ENCODE results near the gene MNX1.

The MNX1 gene

GRCh38 chr7:156988343-156989185, 21.9 kb downstream of the MNX1 start:
- peaks cover 29% of the 10 kb centered on the region for H3K27me3 ChIP-seq (ENCODE audit: control insufficient read depth, insufficient read depth, low read length)
- no peaks in the 10 kb centered on the region for H3K36me3 ChIP-seq (ENCODE audit: control insufficient read depth, insufficient read depth, low read length)
- no peaks in the 10 kb centered on the region for H3K9me3 ChIP-seq (ENCODE audit: control insufficient read depth, low read length)
- H3K9ac ChIP-seq (ENCODE audit: low read length), result no peak overlapping the region
- H3K4me3 ChIP-seq (ENCODE audit: low read length), result no peak overlapping the region
- H3K4me1 ChIP-seq (ENCODE audit: control insufficient read depth, insufficient read depth, low read length), result peaks cover 3% of the 10 kb centered on the region

GRCh38 chr7:156986378-156986777, 24.1 kb downstream of the MNX1 start:
- H3K27me3 ChIP-seq (ENCODE audit: control insufficient read depth, insufficient read depth, low read length), result peaks cover 13% of the 10 kb centered on the region
- H3K9ac ChIP-seq (ENCODE audit: low read length), result no peak overlapping the region
- no peaks in the 10 kb centered on the region for H3K36me3 ChIP-seq (ENCODE audit: control insufficient read depth, insufficient read depth, low read length)
- no peaks in the 10 kb centered on the region for H3K9me3 ChIP-seq (ENCODE audit: control insufficient read depth, low read length)
- H3K4me3 ChIP-seq (ENCODE audit: low read length), result no peak overlapping the region
- no peaks in the 10 kb centered on the region for H3K4me1 ChIP-seq (ENCODE audit: control insufficient read depth, insufficient read depth, low read length)

- Histone ChIP-seq H3K4me3 (ENCODE audit: low read length) (no peak overlapping the region), H3K4me1 (ENCODE audit: control insufficient read depth, insufficient read depth, low read length) (no peaks in the 10 kb centered on the region), H3K9ac (ENCODE audit: low read length) (no peak overlapping the region), H3K9me3 (ENCODE audit: control insufficient read depth, low read length) (no peaks in the 10 kb centered on the region), H3K36me3 (ENCODE audit: control insufficient read depth, insufficient read depth, low read length) (no peaks in the 10 kb centered on the region), H3K27me3 (ENCODE audit: control insufficient read depth, insufficient read depth, low read length) (peaks cover 10% of the 10 kb centered on the region)
These were observed 25.1 kb downstream of the MNX1 start for GRCh38 chr7:156985101-156985992.

GRCh38 chr7:156984174-156984891, 26.1 kb downstream of the MNX1 start:
- Histone ChIP-seq H3K36me3 (ENCODE audit: control insufficient read depth, insufficient read depth, low read length) (no peaks in the 10 kb centered on the region), H3K9me3 (ENCODE audit: control insufficient read depth, low read length) (no peaks in the 10 kb centered on the region), H3K27me3 (ENCODE audit: control insufficient read depth, insufficient read depth, low read length) (peaks cover 7% of the 10 kb centered on the region), H3K4me1 (ENCODE audit: control insufficient read depth, insufficient read depth, low read length) (no peaks in the 10 kb centered on the region), H3K4me3 (ENCODE audit: low read length) (no peak overlapping the region), H3K9ac (ENCODE audit: low read length) (no peak overlapping the region)

GRCh38 chr7:156979711-156980110, 30.8 kb downstream of the MNX1 start:
- H3K9me3 ChIP-seq (ENCODE audit: control insufficient read depth, low read length), result no peaks in the 10 kb centered on the region
- H3K9ac ChIP-seq (ENCODE audit: low read length), result no peak overlapping the region
- no peaks in the 10 kb centered on the region for H3K27me3 ChIP-seq (ENCODE audit: control insufficient read depth, insufficient read depth, low read length)
- H3K36me3 ChIP-seq (ENCODE audit: control insufficient read depth, insufficient read depth, low read length), result no peaks in the 10 kb centered on the region
- no peaks in the 10 kb centered on the region for H3K4me1 ChIP-seq (ENCODE audit: control insufficient read depth, insufficient read depth, low read length)
- H3K4me3 ChIP-seq (ENCODE audit: low read length), result no peak overlapping the region

GRCh38 chr7:156979007-156979606, 31.4 kb downstream of the MNX1 start:
- Histone ChIP-seq H3K27me3 (ENCODE audit: control insufficient read depth, insufficient read depth, low read length) (no peaks in the 10 kb centered on the region), H3K36me3 (ENCODE audit: control insufficient read depth, insufficient read depth, low read length) (no peaks in the 10 kb centered on the region), H3K9ac (ENCODE audit: low read length) (no peak overlapping the region), H3K4me3 (ENCODE audit: low read length) (no peak overlapping the region), H3K9me3 (ENCODE audit: control insufficient read depth, low read length) (no peaks in the 10 kb centered on the region), H3K4me1 (ENCODE audit: control insufficient read depth, insufficient read depth, low read length) (no peaks in the 10 kb centered on the region)

GRCh38 chr7:156975620-156976019, 34.8 kb downstream of the MNX1 start:
- Histone ChIP-seq H3K4me1 (ENCODE audit: control insufficient read depth, insufficient read depth, low read length) (no peaks in the 10 kb centered on the region), H3K9me3 (ENCODE audit: control insufficient read depth, low read length) (no peaks in the 10 kb centered on the region), H3K36me3 (ENCODE audit: control insufficient read depth, insufficient read depth, low read length) (no peaks in the 10 kb centered on the region), H3K4me3 (ENCODE audit: low read length) (no peak overlapping the region), H3K27me3 (ENCODE audit: control insufficient read depth, insufficient read depth, low read length) (no peaks in the 10 kb centered on the region), H3K9ac (ENCODE audit: low read length) (no peak overlapping the region)

- Histone ChIP-seq H3K4me1 (ENCODE audit: control insufficient read depth, insufficient read depth, low read length) (no peaks in the 10 kb centered on the region), H3K9ac (ENCODE audit: low read length) (no peak overlapping the region), H3K36me3 (ENCODE audit: control insufficient read depth, insufficient read depth, low read length) (no peaks in the 10 kb centered on the region), H3K9me3 (ENCODE audit: control insufficient read depth, low read length) (no peaks in the 10 kb centered on the region), H3K4me3 (ENCODE audit: low read length) (no peak overlapping the region), H3K27me3 (ENCODE audit: control insufficient read depth, insufficient read depth, low read length) (no peaks in the 10 kb centered on the region)
These were observed 40.5 kb downstream of the MNX1 start for GRCh38 chr7:156969972-156970420.

- H3K27me3 ChIP-seq (ENCODE audit: control insufficient read depth, insufficient read depth, low read length), result no peaks in the 10 kb centered on the region
- no peak overlapping the region for H3K9ac ChIP-seq (ENCODE audit: low read length)
- no peaks in the 10 kb centered on the region for H3K4me1 ChIP-seq (ENCODE audit: control insufficient read depth, insufficient read depth, low read length)
- H3K36me3 ChIP-seq (ENCODE audit: control insufficient read depth, insufficient read depth, low read length), result no peaks in the 10 kb centered on the region
- H3K4me3 ChIP-seq (ENCODE audit: low read length), result no peak overlapping the region
- no peaks in the 10 kb centered on the region for H3K9me3 ChIP-seq (ENCODE audit: control insufficient read depth, low read length)
These were observed 42.3 kb downstream of the MNX1 start for GRCh38 chr7:156968183-156968582.

- H3K9ac ChIP-seq (ENCODE audit: low read length), result no peak overlapping the region
- no peak overlapping the region for H3K4me3 ChIP-seq (ENCODE audit: low read length)
- H3K27me3 ChIP-seq (ENCODE audit: control insufficient read depth, insufficient read depth, low read length), result no peaks in the 10 kb centered on the region
- peaks cover 4% of the 10 kb centered on the region for H3K36me3 ChIP-seq (ENCODE audit: control insufficient read depth, insufficient read depth, low read length)
- no peaks in the 10 kb centered on the region for H3K9me3 ChIP-seq (ENCODE audit: control insufficient read depth, low read length)
- no peaks in the 10 kb centered on the region for H3K4me1 ChIP-seq (ENCODE audit: control insufficient read depth, insufficient read depth, low read length)
These were observed 44.1 kb downstream of the MNX1 start for GRCh38 chr7:156966387-156966786.

GRCh38 chr7:156964971-156965370, 45.5 kb downstream of the MNX1 start:
- Histone ChIP-seq H3K9ac (ENCODE audit: low read length) (no peak overlapping the region), H3K27me3 (ENCODE audit: control insufficient read depth, insufficient read depth, low read length) (no peaks in the 10 kb centered on the region), H3K36me3 (ENCODE audit: control insufficient read depth, insufficient read depth, low read length) (peaks cover 11% of the 10 kb centered on the region), H3K4me1 (ENCODE audit: control insufficient read depth, insufficient read depth, low read length) (no peaks in the 10 kb centered on the region), H3K9me3 (ENCODE audit: control insufficient read depth, low read length) (no peaks in the 10 kb centered on the region), H3K4me3 (ENCODE audit: low read length) (no peak overlapping the region)

All from mucosa of stomach (tissue), 1 donor.